Heart left ventricle (tissue), 13 donors: ENCODE data around the gene TLK2.

ENCODE experiments used
- CTCF ChIP-seq, 12 donors: fragments of 200-600 bp; sonication (generic) in 4 of 12; IDR thresholded peaks; one replicate each; pipeline versions ENCODE4 v1.5.0 to v1.8.0; 2018 to 2022; ENCODE audit warnings: antibody characterized with exemption in 12 of 12, mild to moderate bottlenecking in 5 of 12
- POLR2A ChIP-seq, 2 donors: fragments of 450-650 bp; IDR thresholded peaks; one replicate each; pipeline ENCODE4 v1.6.1; 2017; ENCODE audit warnings: antibody characterized with exemption in 2 of 2, mild to moderate bottlenecking in 2 of 2, moderate library complexity in 2 of 2
- donor health status: ischemic (EF 13 %, LVEDD 7.1; RV severe dilation, severe dysfunction).
- donor health status: DM: no; HTN: yes; CAD: no.
- donor health status: DM: no; HTN: no; CAD: no.
- donor health status: ischemic (EF 25% LVEDD 6.9; RV normal size, moderate dysfunction).
- donor health status: ischemic (EF 25% LVEDD 5.7; RV mildly dilated, moderate dysfunction).
- donor health status: ischemic (EF 35%, LVEDD 5.7; RV mildly dilated, moderate dysfunction).
- donor health status: nonischemic (EF 11% LVEDD 7.7; RV severe dilation, severe dysfunction).
- donor health status: DM: yes; HTN: yes; CAD: no.
- donor health status: PGD.
- donor health status: ischemic (EF 29% LVEDD 5.4; RV normal size, mild dysfunction).
- donor health status: nonischemic (EF 23%, LVEDD 6.1; RV moderate dilation, normal function).

- TF ChIP-seq CTCF (IDR thresholded peaks at IDR 0.05) = no peak
- TF ChIP-seq POLR2A (IDR thresholded peaks at IDR 0.05) = no peak
These were observed 162.5 kb downstream of the TLK2 start for GRCh38 chr17:62641153-62641552.
